ENCODE data around the gene PLA2G2E.

- TF ChIP-seq CTCF (IDR thresholded peaks at IDR 0.05; ENCODE audit: poor library complexity): no peak
- no peak for TF ChIP-seq EZH2 (IDR thresholded peaks at IDR 0.05; ENCODE audit: borderline replicate concordance)
Observed at GRCh38 chr1:19877181-19877750, 46.2 kb downstream of the PLA2G2E start.
